Astrocyte (in vitro differentiated cells and primary cell): ENCODE measurements around the gene RDH5. TPM values are rescaled to one million over a fixed set of nuclear protein-coding genes. Genes with fewer than 3 reads are reported as not detected.

Experiments
- DNase-seq: peaks from one replicate; pipeline ENCODE4 v3.0.0-alpha.2; 2010; ENCODE audit warnings: low read depth
- FAIRE-seq: peaks from 2 replicates; lab custom pipeline; 2011; peaks lifted over from hg19 to GRCh38; lab: Jason Lieb, UNC
- H2AFZ ChIP-seq: 2 replicates; pipeline ENCODE4 v1.6.0; 2012; ENCODE audit warnings: low read depth, low read length, inconsistent platforms
- H3K27ac ChIP-seq: 2 replicates; pipeline ENCODE4 v1.5.1; 2011; ENCODE audit warnings: low read depth, low read length, inconsistent platforms
- H3K27me3 ChIP-seq: 2 replicates; pipeline ENCODE4 v1.6.0; 2011; ENCODE audit warnings: low read length, inconsistent platforms; ENCODE audit not compliant: insufficient read depth
- H3K36me3 ChIP-seq: 2 replicates; pipeline ENCODE4 v1.5.1; 2011; ENCODE audit warnings: low read length, inconsistent platforms; ENCODE audit not compliant: insufficient read depth
- H3K4me1 ChIP-seq: 2 replicates; pipeline ENCODE4 v1.5.1; 2011; ENCODE audit warnings: low read length, inconsistent platforms; ENCODE audit not compliant: insufficient read depth
- H3K4me2 ChIP-seq: 2 replicates; pipeline ENCODE4 v1.6.0; 2012; ENCODE audit warnings: low read length, inconsistent platforms
- H3K4me3 ChIP-seq: 2 replicates; pipeline ENCODE4 v1.5.1; 2011; ENCODE audit warnings: low read depth, mild to moderate bottlenecking, low read length, inconsistent platforms; ENCODE audit not compliant: insufficient read depth
- H3K79me2 ChIP-seq: 2 replicates; pipeline ENCODE4 v1.6.0; 2012; ENCODE audit warnings: mild to moderate bottlenecking, low read length, inconsistent platforms; ENCODE audit not compliant: insufficient read depth
- H3K9ac ChIP-seq: 2 replicates; pipeline ENCODE4 v1.6.0; 2012; ENCODE audit warnings: mild to moderate bottlenecking, low read length, inconsistent platforms
- H3K9me3 ChIP-seq: 2 replicates; pipeline ENCODE4 v1.5.1; 2012; ENCODE audit warnings: low read depth, mild to moderate bottlenecking, low read length, inconsistent platforms; ENCODE audit not compliant: insufficient read depth
- H4K20me1 ChIP-seq: 2 replicates; pipeline ENCODE4 v1.6.0; 2012; ENCODE audit warnings: low read length, inconsistent platforms; ENCODE audit not compliant: insufficient read depth
- H3K27ac Mint-ChIP-seq: one replicate; pipeline ENCODE4 v1.8.0; 2021; ENCODE audit warnings: mild to moderate bottlenecking, mixed read lengths; ENCODE audit not compliant: unreplicated experiment
- H3K27me3 Mint-ChIP-seq: one replicate; pipeline ENCODE4 v1.8.0; 2021; ENCODE audit warnings: low read depth, mixed read lengths; ENCODE audit not compliant: unreplicated experiment
- H3K36me3 Mint-ChIP-seq: one replicate; pipeline ENCODE4 v1.8.0; 2021; ENCODE audit warnings: low read depth, mixed read lengths; ENCODE audit not compliant: unreplicated experiment
- H3K4me1 Mint-ChIP-seq: one replicate; pipeline ENCODE4 v1.8.0; 2021; ENCODE audit warnings: low read depth, mixed read lengths; ENCODE audit not compliant: unreplicated experiment
- H3K4me3 Mint-ChIP-seq: one replicate; pipeline ENCODE4 v1.8.0; 2021; ENCODE audit warnings: mild to moderate bottlenecking, moderate library complexity, mixed read lengths; ENCODE audit not compliant: unreplicated experiment
- H3K9me3 Mint-ChIP-seq: one replicate; pipeline ENCODE4 v1.8.0; 2021; ENCODE audit warnings: mild to moderate bottlenecking, mixed read lengths; ENCODE audit not compliant: unreplicated experiment
- EZH2 ChIP-seq: IDR thresholded peaks from 2 replicates; pipeline ENCODE4 v1.6.1; 2012; ENCODE audit warnings: mild to moderate bottlenecking, low read length, inconsistent platforms; ENCODE audit not compliant: insufficient read depth
- total RNA-seq: library from RNA; stranded (reverse); gene quantifications from 2 replicates; pipeline ENCODE4 v1.2.1, GENCODE V29; 2021
- TF ChIP-seq, protein P1 (sequence below): IDR thresholded peaks from 2 replicates; pipeline ENCODE4 v1.5.1; 2011; ENCODE audit warnings: low read depth, mild to moderate bottlenecking, inconsistent platforms, low read length, moderate library complexity; ENCODE audit not compliant: insufficient read depth

RDH5 gene
- total RNA-seq, 1 donor from 2014 or later: 2.1 TPM

DNA sequence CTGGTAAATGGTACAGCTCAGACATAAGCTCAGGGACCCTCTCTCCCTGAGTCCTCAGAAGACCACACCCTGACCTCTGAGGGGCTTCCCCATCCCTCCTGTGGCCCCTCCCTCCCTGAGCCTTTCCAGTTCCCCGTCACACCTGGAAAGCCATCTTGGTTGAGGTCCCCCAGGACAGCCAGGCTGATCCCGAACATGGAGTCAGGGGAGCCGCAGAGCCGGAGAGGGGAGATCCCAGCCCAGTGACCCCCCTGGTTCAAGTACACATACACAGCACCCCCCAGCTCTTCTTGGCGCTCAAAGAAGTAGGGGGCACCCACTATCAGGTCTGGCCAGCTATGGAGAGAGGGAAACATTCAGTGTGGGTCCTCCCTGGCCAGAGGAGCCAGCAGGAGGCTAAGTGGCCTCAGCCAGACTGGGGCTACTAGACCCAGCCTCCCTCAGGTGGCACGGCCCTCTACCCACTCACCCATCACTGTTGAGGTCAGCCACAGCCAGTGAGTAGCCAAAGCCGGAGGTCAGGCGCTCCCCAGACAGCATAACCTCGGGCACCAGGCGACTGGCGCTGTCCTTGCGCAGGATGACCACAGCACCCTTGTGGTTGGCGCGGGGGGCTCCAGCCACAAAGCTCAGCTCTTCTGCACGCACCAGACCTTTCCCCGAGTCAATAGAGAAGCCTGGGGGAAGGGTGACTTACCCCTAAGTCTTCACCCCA, 21.8 kb upstream of the RDH5 start:
- H3K4me3 ChIP-seq: no peak overlapping the region
- no peak for FAIRE-seq
- no peaks in the 10 kb centered on the region for H3K9me3 ChIP-seq
- Mint-ChIP-seq H3K4me3 (no peak overlapping the region), H3K4me1 (peaks cover 3% of the 10 kb centered on the region), H3K27me3 (peaks cover 9% of the 10 kb centered on the region), H3K9me3 (no peaks in the 10 kb centered on the region), H3K27ac (no peak overlapping the region), H3K36me3 (peaks cover 9% of the 10 kb centered on the region)
- no peak overlapping the region for H3K27ac ChIP-seq
- H4K20me1 ChIP-seq: peaks cover 4% of the 10 kb centered on the region
- H3K79me2 ChIP-seq: peaks cover 8% of the 10 kb centered on the region
- H3K9ac ChIP-seq: no peak overlapping the region
- no peak for DNase-seq
- no peak overlapping the region for H3K4me2 ChIP-seq
- H2AFZ ChIP-seq: no peak overlapping the region
- peaks cover 4% of the 10 kb centered on the region for H3K4me1 ChIP-seq
- H3K27me3 ChIP-seq: no peaks in the 10 kb centered on the region
- H3K36me3 ChIP-seq: no peaks in the 10 kb centered on the region
- no peak for TF ChIP-seq EZH2
- TF ChIP-seq, protein P1, sequence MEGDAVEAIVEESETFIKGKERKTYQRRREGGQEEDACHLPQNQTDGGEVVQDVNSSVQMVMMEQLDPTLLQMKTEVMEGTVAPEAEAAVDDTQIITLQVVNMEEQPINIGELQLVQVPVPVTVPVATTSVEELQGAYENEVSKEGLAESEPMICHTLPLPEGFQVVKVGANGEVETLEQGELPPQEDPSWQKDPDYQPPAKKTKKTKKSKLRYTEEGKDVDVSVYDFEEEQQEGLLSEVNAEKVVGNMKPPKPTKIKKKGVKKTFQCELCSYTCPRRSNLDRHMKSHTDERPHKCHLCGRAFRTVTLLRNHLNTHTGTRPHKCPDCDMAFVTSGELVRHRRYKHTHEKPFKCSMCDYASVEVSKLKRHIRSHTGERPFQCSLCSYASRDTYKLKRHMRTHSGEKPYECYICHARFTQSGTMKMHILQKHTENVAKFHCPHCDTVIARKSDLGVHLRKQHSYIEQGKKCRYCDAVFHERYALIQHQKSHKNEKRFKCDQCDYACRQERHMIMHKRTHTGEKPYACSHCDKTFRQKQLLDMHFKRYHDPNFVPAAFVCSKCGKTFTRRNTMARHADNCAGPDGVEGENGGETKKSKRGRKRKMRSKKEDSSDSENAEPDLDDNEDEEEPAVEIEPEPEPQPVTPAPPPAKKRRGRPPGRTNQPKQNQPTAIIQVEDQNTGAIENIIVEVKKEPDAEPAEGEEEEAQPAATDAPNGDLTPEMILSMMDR: no peak

DNA sequence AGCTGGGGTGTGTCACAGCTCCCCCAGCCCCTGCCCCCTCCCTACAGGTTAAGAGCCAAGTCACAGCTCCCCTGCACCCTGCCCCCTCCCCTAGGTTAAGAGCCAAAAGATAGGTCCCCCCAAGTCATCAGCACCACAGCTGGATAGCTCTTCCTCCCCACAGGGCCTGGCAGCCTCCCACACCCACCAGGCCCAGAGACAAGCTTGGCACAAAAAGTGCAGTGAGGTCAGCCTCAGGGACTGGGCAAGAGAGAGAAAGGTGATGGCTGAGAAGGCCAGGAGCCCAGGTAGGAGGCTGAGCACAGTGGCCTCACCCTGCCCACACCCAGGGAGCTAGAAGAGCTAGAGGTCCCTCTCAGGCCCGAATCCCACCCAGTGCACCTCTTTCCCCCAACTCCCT, 21.2 kb upstream of the RDH5 start:
- Histone ChIP-seq H3K9ac (no peak overlapping the region), H2AFZ (no peak overlapping the region), H3K4me1 (peaks cover 4% of the 10 kb centered on the region), H3K4me3 (no peak overlapping the region), H3K79me2 (peaks cover 14% of the 10 kb centered on the region), H3K27me3 (no peaks in the 10 kb centered on the region), H3K36me3 (no peaks in the 10 kb centered on the region), H4K20me1 (peaks cover 4% of the 10 kb centered on the region), H3K4me2 (no peak overlapping the region), H3K27ac (no peak overlapping the region), H3K9me3 (no peaks in the 10 kb centered on the region)
- no peak for FAIRE-seq
- H3K27ac Mint-ChIP-seq: no peak overlapping the region
- peaks cover 9% of the 10 kb centered on the region for H3K27me3 Mint-ChIP-seq
- H3K9me3 Mint-ChIP-seq: no peaks in the 10 kb centered on the region
- H3K36me3 Mint-ChIP-seq: peaks cover 9% of the 10 kb centered on the region
- H3K4me3 Mint-ChIP-seq: no peak overlapping the region
- H3K4me1 Mint-ChIP-seq: peaks cover 7% of the 10 kb centered on the region
- DNase-seq: no peak
- no peak for TF ChIP-seq EZH2
- TF ChIP-seq, protein P1: no peak

DNA sequence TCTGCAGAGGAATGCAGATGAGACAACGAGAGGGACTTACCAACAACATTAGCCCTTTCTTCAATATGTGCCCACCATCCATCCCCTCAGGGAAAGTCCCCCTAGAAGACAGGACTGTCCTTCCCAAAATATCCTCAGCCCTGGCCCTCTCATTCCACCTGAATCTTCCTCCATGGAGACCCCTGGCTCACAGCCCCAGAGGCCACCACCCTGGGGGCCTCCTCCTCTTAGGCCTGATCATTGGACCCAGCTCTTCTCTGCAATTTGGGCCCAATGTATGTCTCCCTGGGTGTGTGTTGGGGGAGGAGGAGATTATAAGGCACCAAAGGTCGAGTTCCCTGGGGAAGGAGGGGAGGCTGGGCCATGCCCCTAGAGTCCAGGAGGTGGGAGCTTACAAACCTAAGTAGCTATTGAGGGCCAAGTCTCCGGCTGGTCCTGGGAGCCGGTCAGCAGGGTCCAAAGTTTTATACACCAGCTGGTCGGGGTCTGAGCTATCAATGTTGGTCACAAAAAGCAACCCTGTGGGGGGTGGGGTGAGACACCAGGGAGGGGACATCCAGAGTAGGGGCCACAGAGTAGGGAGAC, 20.6 kb upstream of the RDH5 start:
- peaks cover 20% of the 10 kb centered on the region for H3K79me2 ChIP-seq
- no peak overlapping the region for H3K27ac ChIP-seq
- H3K4me3 ChIP-seq: no peak overlapping the region
- Mint-ChIP-seq H3K4me1 (peaks cover 9% of the 10 kb centered on the region), H3K9me3 (no peaks in the 10 kb centered on the region), H3K27me3 (peaks cover 11% of the 10 kb centered on the region), H3K4me3 (no peak overlapping the region), H3K36me3 (peaks cover 9% of the 10 kb centered on the region), H3K27ac (no peak overlapping the region)
- FAIRE-seq (no peak), DNase-seq (no peak)
- H3K36me3 ChIP-seq: no peaks in the 10 kb centered on the region
- H3K9ac ChIP-seq: no peak overlapping the region
- peaks cover 4% of the 10 kb centered on the region for H4K20me1 ChIP-seq
- H3K4me1 ChIP-seq: peaks cover 4% of the 10 kb centered on the region
- H2AFZ ChIP-seq: no peak overlapping the region
- no peak for TF ChIP-seq EZH2
- TF ChIP-seq, protein P1: no peak
- H3K27me3 ChIP-seq: no peaks in the 10 kb centered on the region
- no peaks in the 10 kb centered on the region for H3K9me3 ChIP-seq
- H3K4me2 ChIP-seq: no peak overlapping the region
